ENCODE results near the gene TEAD1. TPM values are rescaled to one million over a fixed set of nuclear protein-coding genes. Genes with fewer than 3 reads are reported as not detected.

Gene TEAD1
- total and polyA plus RNA-seq, 9 of the 15 experiments (the other 6 are each of a cell fraction or from before 2014, with no cell fraction given) = 1.7 to 17.7 (median 10.8) TPM

- no peak for TF ChIP-seq MGA (IDR thresholded peaks at IDR 0.05)
- no peak for TF ChIP-seq ZNF384 (IDR thresholded peaks at IDR 0.05; ENCODE audit: low read depth, low read length)
- TF ChIP-seq RAD21 (CRISPR knock-in tag; conservative IDR thresholded peaks at IDR 0.05 in 1 of 2, IDR thresholded peaks at IDR 0.05 in 1 of 2) = no peak
- TF ChIP-seq MEF2D (tag; conservative IDR thresholded peaks at IDR 0.05; ENCODE audit: low read depth) = no peak
- TF ChIP-seq MEF2A (IDR thresholded peaks at IDR 0.05; ENCODE audit: control insufficient read depth, low read depth, low read length) = no peak
- no peak for TF ChIP-seq ZC3H4 (CRISPR knock-in tag; IDR thresholded peaks at IDR 0.05; ENCODE audit: borderline replicate concordance)
- no peak for TF ChIP-seq NR0B1 (IDR thresholded peaks at IDR 0.05; ENCODE audit: partially characterized antibody)
- TF ChIP-seq ZBTB9 (CRISPR knock-in tag; IDR thresholded peaks at IDR 0.05) = no peak
These were observed 94.8 kb downstream of the TEAD1 start (continued) for GRCh38 chr11:12768726-12769673.
